D721Med (cell line): ENCODE measurements around the gene HOXC11.

ENCODE experiments used
- DNase-seq: peaks from one replicate; pipeline ENCODE4 v3.0.0; 2011; ENCODE audit warnings: low spot score; ENCODE audit not compliant: insufficient read length
- FAIRE-seq: peaks from 2 replicates; lab custom pipeline; 2011; peaks lifted over from hg19 to GRCh38; lab: Jason Lieb, UNC
- CTCF ChIP-seq: IDR thresholded peaks from 2 replicates; pipeline ENCODE4 v1.5.1; 2012; ENCODE audit warnings: mild to moderate bottlenecking, control low read depth; ENCODE audit not compliant: insufficient read depth; ENCODE audit errors: missing control alignments

Gene HOXC11

DNA sequence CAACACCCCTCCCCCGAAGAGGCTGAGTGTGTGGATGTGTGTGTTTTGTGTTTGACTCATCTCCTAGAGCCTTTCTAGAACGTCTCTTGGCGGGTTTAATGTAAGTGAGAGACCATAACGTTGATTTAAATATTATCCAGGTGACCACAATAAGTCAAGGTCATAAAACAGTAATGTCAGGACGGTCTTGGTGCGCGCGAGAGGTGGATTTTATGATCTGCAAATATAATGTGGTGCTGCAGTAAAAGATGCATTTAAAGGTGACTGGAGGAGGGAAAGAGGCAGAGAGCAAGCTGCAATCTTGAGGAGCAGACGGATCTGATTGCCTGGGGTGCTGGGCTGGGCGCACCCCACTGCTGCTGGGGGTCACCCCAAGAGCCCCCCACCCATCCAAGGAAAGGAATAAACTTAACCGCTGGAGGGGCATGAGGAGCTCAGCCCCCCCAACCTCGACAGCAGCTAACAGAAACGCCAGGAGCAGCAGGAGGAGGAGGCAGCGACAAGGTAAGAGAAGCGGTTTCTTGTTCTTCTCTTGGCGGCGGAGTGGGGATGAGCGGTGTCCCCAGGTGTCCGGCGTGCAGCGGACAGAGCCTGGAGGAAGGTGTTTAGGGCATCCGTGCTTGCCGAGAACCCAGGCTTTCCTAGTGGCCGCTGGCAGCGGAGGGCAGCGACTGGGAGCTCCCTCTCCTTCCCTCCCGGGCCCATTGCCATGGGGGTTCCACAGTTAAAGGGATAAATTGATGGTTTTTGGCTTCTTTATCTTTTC lies 17.6 kb downstream of the HOXC11 start:
- DNase-seq (no peak), FAIRE-seq (no peak)
- no peak for TF ChIP-seq CTCF

DNA sequence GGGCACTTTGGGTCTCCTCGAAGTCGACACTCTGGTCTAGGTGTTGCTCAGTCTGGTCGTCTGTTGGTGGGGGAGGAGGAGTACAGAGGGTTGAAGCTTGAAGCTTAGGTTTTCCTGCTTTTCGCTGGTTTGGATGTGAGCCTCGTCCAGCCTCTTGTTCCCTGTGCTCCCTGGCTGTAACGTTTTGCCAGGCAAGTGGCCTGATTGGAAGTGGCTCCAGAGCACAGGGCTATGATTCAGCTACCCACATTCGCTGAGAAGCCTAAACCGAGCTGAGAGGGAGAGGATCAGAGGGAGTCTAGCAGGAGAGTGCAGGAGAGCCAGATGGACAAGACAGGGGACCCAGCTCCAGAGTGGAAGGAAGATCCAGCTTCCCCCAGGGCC lies 18.1 kb downstream of the HOXC11 start:
- DNase-seq, result no peak
- TF ChIP-seq CTCF, result no peak
- FAIRE-seq, result no peak

DNA sequence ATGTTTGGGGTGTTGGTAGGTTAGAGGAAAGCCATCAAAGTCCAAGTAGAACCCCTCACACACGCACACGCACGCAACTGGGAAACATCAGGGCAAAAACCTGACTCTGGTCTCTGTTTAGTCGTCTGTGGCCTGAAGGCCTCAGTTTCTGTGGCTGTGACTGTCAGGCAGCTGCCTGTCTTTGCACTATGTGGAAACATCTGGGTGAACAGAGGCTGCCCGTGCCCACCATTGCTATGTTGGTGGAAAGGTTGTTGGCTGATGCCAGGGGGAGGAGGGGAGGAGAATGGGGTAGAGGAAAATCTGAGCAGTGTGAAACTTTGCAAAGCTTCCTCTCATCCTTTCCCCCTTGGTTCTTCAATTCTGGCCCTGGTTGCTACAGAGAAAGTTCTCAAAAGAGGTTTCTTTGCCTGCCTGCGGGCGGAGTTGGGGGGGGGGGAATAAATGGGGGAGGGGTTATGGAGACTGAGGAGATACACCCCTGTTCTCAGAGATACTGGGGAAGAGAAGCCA lies 19.5 kb downstream of the HOXC11 start:
- no peak for FAIRE-seq
- no peak for TF ChIP-seq CTCF

DNA sequence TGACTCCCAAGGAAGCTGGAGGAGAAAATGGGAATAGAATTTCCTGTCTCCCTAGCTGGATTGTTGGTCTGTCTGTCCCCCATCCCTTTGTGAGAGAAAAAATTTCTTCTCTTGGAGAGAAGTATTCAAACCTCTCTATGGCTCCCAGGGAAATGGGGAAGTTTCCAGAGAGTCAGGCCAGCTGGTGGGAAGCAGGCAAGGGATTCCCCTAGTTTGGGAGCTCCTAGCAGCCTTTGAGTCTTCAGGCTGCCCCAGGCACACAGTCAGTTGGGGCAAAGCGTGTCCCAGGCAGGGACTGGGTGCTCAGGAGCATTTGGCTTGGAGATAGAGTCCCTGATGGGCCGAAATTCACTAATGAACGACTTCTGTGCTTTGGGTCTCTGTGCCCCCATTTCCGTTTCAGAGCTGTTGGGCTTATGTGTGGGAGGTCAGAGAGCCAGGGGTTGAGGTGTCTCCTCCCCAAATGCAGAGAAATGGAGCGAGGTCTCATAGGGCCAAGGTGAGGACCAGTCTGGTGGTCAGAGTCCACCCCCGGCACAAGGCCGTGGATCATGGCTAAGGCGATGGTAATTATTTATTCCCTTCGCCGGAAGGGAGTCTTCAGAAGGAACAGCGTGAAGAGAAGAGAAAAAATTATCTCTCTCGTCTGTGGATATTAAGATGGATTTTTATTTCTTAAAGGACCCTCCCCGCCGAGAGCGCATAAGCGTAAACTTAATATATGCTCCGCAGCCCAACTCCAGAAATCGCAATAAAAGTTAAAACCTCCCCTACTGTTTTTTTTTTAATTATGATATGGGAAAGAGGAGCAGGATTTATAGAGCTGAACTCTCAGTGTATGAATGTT lies 20.5 kb downstream of the HOXC11 start:
- FAIRE-seq (no peak), DNase-seq (no peak)
- no peak for TF ChIP-seq CTCF

More for the DNA sequence above, 19.5 kb downstream of the HOXC11 start:
- DNase-seq, result no peak

DNA sequence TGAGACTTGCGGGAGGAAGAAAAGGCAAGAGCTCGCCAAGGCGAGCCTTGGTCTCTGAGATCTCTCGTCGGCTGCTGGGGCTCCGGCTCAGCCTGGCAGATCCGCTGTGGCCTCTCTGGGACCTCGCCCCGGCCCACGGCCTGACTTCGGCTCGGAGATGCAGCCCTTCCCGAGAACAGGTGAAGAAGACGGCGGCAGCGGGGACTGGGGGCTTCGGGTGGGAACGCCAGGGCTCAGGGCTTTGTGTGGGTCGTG lies 21.0 kb downstream of the HOXC11 start:
- DNase-seq (no peak), FAIRE-seq (no peak)
- no peak for TF ChIP-seq CTCF

DNA sequence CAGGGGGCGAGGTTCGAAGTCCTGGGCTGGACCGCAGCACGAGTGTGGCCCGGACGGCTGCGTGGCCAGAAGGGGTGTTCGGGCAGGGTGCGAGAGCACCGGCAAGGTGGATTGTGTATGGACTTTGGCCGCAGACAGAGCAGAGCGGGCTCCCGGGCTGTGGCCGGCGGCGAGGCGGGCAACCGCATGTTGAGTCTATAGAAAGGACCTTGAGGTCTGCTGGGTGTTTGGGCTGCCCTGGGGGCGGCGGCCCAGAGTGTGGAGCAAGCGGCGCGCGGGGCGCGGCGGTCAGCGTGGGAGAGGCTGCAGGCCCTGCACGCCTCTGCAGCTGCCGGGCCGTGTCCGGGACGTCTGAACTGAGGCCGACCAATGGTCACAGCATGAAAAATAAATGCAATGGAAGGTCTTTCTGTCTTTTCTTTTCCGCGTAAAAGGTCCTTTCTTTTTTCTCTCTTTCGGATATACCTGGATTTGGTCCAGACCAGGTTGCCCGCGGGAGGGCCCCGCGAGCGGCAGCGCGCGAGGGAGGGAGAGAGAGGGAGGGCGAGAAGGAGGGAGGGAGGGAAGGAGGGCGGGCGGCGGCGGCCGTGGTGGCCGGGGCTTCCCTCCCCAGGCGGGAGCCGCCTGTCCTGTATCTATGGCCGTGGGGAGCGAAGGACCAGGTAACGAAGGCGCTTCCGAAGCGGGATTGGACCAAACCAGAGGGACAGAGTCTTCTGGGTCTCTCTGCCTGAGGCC lies 21.5 kb downstream of the HOXC11 start:
- no peak for TF ChIP-seq CTCF
- DNase-seq, result no peak
- FAIRE-seq, result no peak
